Measurements from ENCODE around the gene PPIL6.

PPIL6 gene

GRCh38 chr6:109382576-109383437 is 57.6 kb downstream of the PPIL6 start:
- DNase-seq (ENCODE audit: insufficient read length) (peak; percentile 69), FAIRE-seq (peak; percentile 94)
- peak; percentile 43 for TF ChIP-seq POLR2A (IDR thresholded peaks at IDR 0.05; ENCODE audit: low read depth, low read length)
- peak; percentile 59; the same call in 1 of the 2 replicates for TF ChIP-seq POLR2AphosphoS5 (IDR thresholded peaks at IDR 0.05; ENCODE audit: low read depth, low read length)
- TF ChIP-seq TAF1 (IDR thresholded peaks at IDR 0.05; ENCODE audit: borderline replicate concordance, low read depth, low read length) = 0 out of 2 replicates have a peak, but pooled peaks have one; percentile 2

- TF ChIP-seq TAF1 (IDR thresholded peaks at IDR 0.05; ENCODE audit: borderline replicate concordance, low read depth, low read length) (peak; percentile 89), POLR2A (IDR thresholded peaks at IDR 0.05; ENCODE audit: low read depth, low read length) (peak; percentile 98), POLR2AphosphoS5 (IDR thresholded peaks at IDR 0.05; ENCODE audit: low read depth, low read length) (peak; percentile 99)
- DNase-seq (ENCODE audit: insufficient read length) (peak; percentile 84), FAIRE-seq (peak; percentile 83)
These were observed 58.5 kb downstream of the PPIL6 start, which contains the start of gene CD164 for GRCh38 chr6:109381747-109382575. Gene CD164, minus strand, starts transcription at chr6:109382467. Its CDS starts 89 bp downstream, at chr6:109382378.

- DNase-seq (ENCODE audit: insufficient read length) (no peak), FAIRE-seq (no peak)
- TF ChIP-seq POLR2A (IDR thresholded peaks at IDR 0.05; ENCODE audit: low read depth, low read length) = no peak
These were observed 59.2 kb downstream of the PPIL6 start for GRCh38 chr6:109381061-109381746.

DNA sequence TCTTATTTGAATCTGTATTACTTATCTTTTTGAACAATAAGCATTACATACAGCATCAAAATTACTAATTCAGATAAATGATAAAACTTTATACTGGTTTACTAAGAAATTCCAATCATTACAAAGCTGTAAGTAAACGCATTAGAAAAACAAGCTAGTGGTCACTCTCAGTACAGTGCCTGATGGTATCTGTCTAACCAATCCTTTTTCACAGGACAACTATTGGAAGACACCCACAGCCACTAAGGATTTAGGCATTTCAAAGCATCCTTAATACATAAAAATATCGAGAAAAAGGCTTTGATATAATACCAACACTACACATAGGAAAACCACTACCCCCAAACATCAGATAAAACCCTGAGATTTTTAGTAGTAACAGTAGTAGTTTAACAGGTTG is 60.7 kb downstream of the PPIL6 start:
- TF ChIP-seq POLR2A (IDR thresholded peaks at IDR 0.05; ENCODE audit: low read depth, low read length) (no peak), TAF1 (IDR thresholded peaks at IDR 0.05; ENCODE audit: borderline replicate concordance, low read depth, low read length) (no peak), POLR2AphosphoS5 (IDR thresholded peaks at IDR 0.05; ENCODE audit: low read depth, low read length) (no peak)
- no peak for FAIRE-seq
- no peak for DNase-seq (ENCODE audit: insufficient read length)

GRCh38 chr6:109377717-109378116 is 62.7 kb downstream of the PPIL6 start:
- no peak for FAIRE-seq
- DNase-seq (ENCODE audit: insufficient read length) = no peak
- TF ChIP-seq POLR2AphosphoS5 (IDR thresholded peaks at IDR 0.05; ENCODE audit: low read depth, low read length) = no peak
- TF ChIP-seq TAF1 (IDR thresholded peaks at IDR 0.05; ENCODE audit: borderline replicate concordance, low read depth, low read length) = no peak
- TF ChIP-seq POLR2A (IDR thresholded peaks at IDR 0.05; ENCODE audit: low read depth, low read length) = no peak

DNA sequence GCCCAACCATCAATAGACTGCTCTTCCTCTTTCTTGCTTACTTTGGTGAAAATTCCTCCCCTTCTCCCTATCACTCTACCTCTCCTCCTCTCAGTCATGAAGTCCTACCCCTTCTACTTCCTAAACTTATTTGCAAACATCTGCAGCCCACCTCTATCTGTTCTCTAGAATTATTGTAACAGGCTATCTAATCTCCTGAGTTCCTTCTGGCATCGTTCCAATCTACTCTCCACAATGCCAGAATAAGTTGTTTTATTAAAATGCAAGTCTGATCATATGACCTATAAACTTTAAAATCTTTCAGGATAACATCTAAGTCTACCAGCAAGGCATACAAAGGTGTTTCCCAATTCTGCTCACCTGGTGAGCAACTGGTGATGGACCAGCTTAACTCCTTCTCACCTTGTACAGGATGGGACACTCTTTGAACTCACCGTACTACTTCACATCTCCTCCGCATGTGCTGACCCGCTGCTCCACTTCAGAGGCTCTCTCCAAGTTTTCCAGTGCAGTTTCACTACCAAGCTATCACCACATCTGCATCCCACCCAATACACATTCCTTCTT is 66.0 kb downstream of the PPIL6 start:
- FAIRE-seq (no peak), DNase-seq (ENCODE audit: insufficient read length) (no peak)
- no peak for TF ChIP-seq POLR2A (IDR thresholded peaks at IDR 0.05; ENCODE audit: low read depth, low read length)
- TF ChIP-seq POLR2AphosphoS5 (IDR thresholded peaks at IDR 0.05; ENCODE audit: low read depth, low read length) = no peak
- TF ChIP-seq TAF1 (IDR thresholded peaks at IDR 0.05; ENCODE audit: borderline replicate concordance, low read depth, low read length) = no peak

GRCh38 chr6:109373762-109374161 is 66.7 kb downstream of the PPIL6 start:
- DNase-seq (ENCODE audit: insufficient read length) (no peak), FAIRE-seq (peak; percentile 94)
- TF ChIP-seq POLR2A (IDR thresholded peaks at IDR 0.05; ENCODE audit: low read depth, low read length) (peak; percentile 48; the same call in 1 of the 2 replicates), POLR2AphosphoS5 (IDR thresholded peaks at IDR 0.05; ENCODE audit: low read depth, low read length) (peak; percentile 31; the same call in 1 of the 2 replicates), TAF1 (IDR thresholded peaks at IDR 0.05; ENCODE audit: borderline replicate concordance, low read depth, low read length) (no peak)

- DNase-seq (ENCODE audit: insufficient read length) = no peak
- FAIRE-seq = no peak
- TF ChIP-seq POLR2AphosphoS5 (IDR thresholded peaks at IDR 0.05; ENCODE audit: low read depth, low read length) = no peak
- TF ChIP-seq TAF1 (IDR thresholded peaks at IDR 0.05; ENCODE audit: borderline replicate concordance, low read depth, low read length) = no peak
- no peak; the same call in 1 of the 2 replicates for TF ChIP-seq POLR2A (IDR thresholded peaks at IDR 0.05; ENCODE audit: low read depth, low read length)
These were observed 67.1 kb downstream of the PPIL6 start for GRCh38 chr6:109373331-109373730.

DNA sequence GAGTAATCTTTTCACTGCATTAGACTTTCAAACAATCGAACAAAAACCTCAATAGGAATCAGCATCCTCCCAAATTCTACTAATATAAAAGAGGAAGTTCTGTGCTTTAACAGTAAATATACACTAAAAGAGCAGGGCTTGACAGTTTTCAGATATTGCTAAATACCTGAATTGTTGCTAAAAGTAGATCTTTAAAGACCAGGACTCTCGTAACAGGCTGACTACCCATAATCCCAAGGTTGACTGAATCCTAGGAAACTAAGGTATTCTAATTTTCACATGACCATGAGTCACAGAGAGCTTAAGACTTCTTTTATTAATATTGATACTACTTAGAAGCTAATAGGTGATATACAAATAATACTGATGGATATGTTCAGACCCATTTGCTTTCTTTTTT is 68.3 kb downstream of the PPIL6 start:
- TF ChIP-seq POLR2A (IDR thresholded peaks at IDR 0.05; ENCODE audit: low read depth, low read length) = no peak
- no peak for DNase-seq (ENCODE audit: insufficient read length)
- no peak for FAIRE-seq

GRCh38 chr6:109370792-109371191 is 69.6 kb downstream of the PPIL6 start:
- FAIRE-seq (no peak), DNase-seq (ENCODE audit: insufficient read length) (no peak)
- TF ChIP-seq POLR2AphosphoS5 (IDR thresholded peaks at IDR 0.05; ENCODE audit: low read depth, low read length) = no peak
- no peak for TF ChIP-seq POLR2A (IDR thresholded peaks at IDR 0.05; ENCODE audit: low read depth, low read length)
- TF ChIP-seq TAF1 (IDR thresholded peaks at IDR 0.05; ENCODE audit: borderline replicate concordance, low read depth, low read length) = no peak

DNA sequence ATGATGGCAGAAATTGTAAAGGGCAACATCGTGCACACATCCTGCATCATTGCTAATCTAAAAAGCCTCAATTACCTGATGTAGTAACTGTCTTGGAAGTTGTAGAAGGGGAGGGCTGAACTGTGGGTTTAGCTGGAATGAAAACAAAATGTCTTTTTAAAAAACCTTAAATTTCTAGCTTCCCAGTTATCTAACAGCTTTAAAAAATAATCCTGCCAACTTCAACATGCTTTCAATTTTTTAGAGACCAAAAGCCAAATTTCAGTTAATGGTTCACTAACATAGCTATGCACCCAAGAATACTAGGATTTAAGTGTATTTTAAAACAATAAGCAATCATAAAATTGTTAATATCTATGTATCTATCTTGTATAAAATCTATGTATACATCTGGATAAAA is 70.1 kb downstream of the PPIL6 start:
- no peak for TF ChIP-seq TAF1 (IDR thresholded peaks at IDR 0.05; ENCODE audit: borderline replicate concordance, low read depth, low read length)
- TF ChIP-seq POLR2A (IDR thresholded peaks at IDR 0.05; ENCODE audit: low read depth, low read length) = no peak
- TF ChIP-seq POLR2AphosphoS5 (IDR thresholded peaks at IDR 0.05; ENCODE audit: low read depth, low read length) = no peak
- FAIRE-seq (no peak), DNase-seq (ENCODE audit: insufficient read length) (no peak)

Data from GM12892 (cell line).